Breast epithelium (tissue), 3 donors: ENCODE data around the gene PTPN11.
"Not testable (repeated sequence)": the region's sequence is repeated elsewhere in the genome, so short reads cannot be mapped to it uniquely, and the experiment has no call there.

Experiments used
- CTCF ChIP-seq, 3 donors: fragments of 450-650 bp; IDR thresholded peaks; one replicate each; pipeline ENCODE4 v1.5.1; 2016 to 2017; ENCODE audit warnings: antibody characterized with exemption in 3 of 3, mild to moderate bottlenecking in 3 of 3, moderate library complexity in 3 of 3
- POLR2A ChIP-seq: fragments of 450-650 bp; IDR thresholded peaks from one replicate; pipeline ENCODE4 v1.6.1; 2016; ENCODE audit warnings: antibody characterized with exemption, mild to moderate bottlenecking, moderate library complexity
- POLR2AphosphoS5 ChIP-seq, 3 donors: sonication (generic); formaldehyde crosslinking; IDR thresholded peaks; one replicate each; pipeline ENCODE4 v1.6.1; 2017; ENCODE audit warnings: antibody characterized with exemption in 3 of 3

DNA sequence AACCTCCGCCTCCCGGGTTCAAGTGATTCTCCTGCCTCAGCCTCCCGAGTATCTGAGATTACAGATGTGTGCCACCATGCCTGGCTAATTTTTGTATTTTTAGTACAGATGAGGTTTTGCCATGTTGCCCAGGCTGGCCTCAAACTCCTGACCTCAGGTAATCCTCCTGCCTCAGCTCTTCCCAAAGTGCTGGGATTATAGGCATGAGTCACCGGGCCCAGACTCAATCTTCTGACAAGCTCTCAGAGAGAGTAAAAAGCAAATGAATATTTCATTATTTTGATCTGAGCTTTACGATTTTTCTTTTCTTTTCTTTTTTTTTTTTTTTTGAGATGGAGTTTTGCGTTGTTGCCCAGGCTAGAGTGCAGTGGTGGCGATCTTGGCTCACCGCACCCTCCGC, 21.9 kb downstream of the PTPN11 start:
- TF ChIP-seq POLR2AphosphoS5 (IDR thresholded peaks at IDR 0.05); CTCF (IDR thresholded peaks at IDR 0.05); POLR2A: not testable (repeated sequence)
